Tibial nerve (tissue), 4 donors: ENCODE results near the gene TNFRSF21. TPM values are rescaled to one million over a fixed set of nuclear protein-coding genes. Genes with fewer than 3 reads are reported as not detected.

Experiments used
- DNase-seq, 2 donors: peaks; one replicate each; pipeline ENCODE4 v3.0.0-alpha.2; 2019; ENCODE audit warnings: low spot score in 2 of 2
- H3K27ac ChIP-seq, 4 donors: fragments of 200-600 bp; sonication (generic) in 3 of 4; one replicate each; pipeline ENCODE4 v1.5.1; 2017 to 2019; ENCODE audit warnings: mild to moderate bottlenecking in 1 of 4
- H3K27me3 ChIP-seq, 2 donors: fragments of 200-600 bp; sonication (generic) in 1 of 2; one replicate each; pipeline versions ENCODE4 v1.5.1 to v1.6.0; 2017 to 2019
- H3K36me3 ChIP-seq, 3 donors: fragments of 200-600 bp; sonication (generic); one replicate each; pipeline ENCODE4 v1.5.1; 2018 to 2019
- H3K4me1 ChIP-seq, 4 donors: fragments of 200-600 bp; sonication (generic) in 3 of 4; one replicate each; pipeline ENCODE4 v1.5.1; 2017 to 2019
- H3K4me3 ChIP-seq, 4 donors: fragments of 200-600 bp; sonication (generic) in 3 of 4; one replicate each; pipeline ENCODE4 v1.5.1; 2017 to 2019; ENCODE audit warnings: mild to moderate bottlenecking in 1 of 4, moderate library complexity in 1 of 4
- H3K9me3 ChIP-seq, 4 donors: fragments of 200-600 bp; sonication (generic) in 3 of 4; one replicate each; pipeline ENCODE4 v1.5.1; 2017 to 2019
- EP300 ChIP-seq, 2 donors: sonication (generic); formaldehyde crosslinking; IDR thresholded peaks; one replicate each; pipeline ENCODE4 v1.6.1; 2017; ENCODE audit warnings: antibody characterized with exemption in 2 of 2, mild to moderate bottlenecking in 1 of 2
- POLR2A ChIP-seq, 2 donors: fragments of 450-650 bp; IDR thresholded peaks; one replicate each; pipeline ENCODE4 v1.6.1; 2017; ENCODE audit warnings: antibody characterized with exemption in 2 of 2, mild to moderate bottlenecking in 2 of 2, moderate library complexity in 2 of 2
- WGBS, 2 donors: methylation state at CpG; one replicate each; pipeline ENCODE4 v1.1.5; 2018; 5-methylcytosine and 5-hydroxymethylcytosine counted together
- total RNA-seq, 4 donors: library from RNA; depleted of rRNA; stranded (reverse); fragments of >200 nt; gene quantifications; one replicate each; pipeline ENCODE4 v1.1.0, GENCODE V29; 2016
- TF ChIP-seq, protein P1 (sequence below), 5 experiments: fragments of 200-600 bp in 3 of 5; fragments of 450-650 bp in 2 of 5; sonication (generic) in 3 of 5; IDR thresholded peaks; one replicate each; pipeline ENCODE4 v1.5.1; 2016 to 2019; ENCODE audit warnings: antibody characterized with exemption in 5 of 5, mild to moderate bottlenecking in 3 of 5, moderate library complexity in 2 of 5

Gene TNFRSF21
- total RNA-seq, 4 donors from 2014 or later, result 5.7 to 8.0 (median 7.6) TPM

GRCh38 chr6:47181681-47182080 is 128.0 kb downstream of the TNFRSF21 start:
- Histone ChIP-seq H3K36me3 (no peaks in the 10 kb centered on the region), H3K4me3 (no peak overlapping the region), H3K27me3 (no peaks in the 10 kb centered on the region), H3K9me3 (no peaks in the 10 kb centered on the region), H3K27ac (no peak overlapping the region), H3K4me1 (no peaks in the 10 kb centered on the region)
- no peak for DNase-seq
- TF ChIP-seq POLR2A (IDR thresholded peaks at IDR 0.05), result no peak
- TF ChIP-seq, protein P1, sequence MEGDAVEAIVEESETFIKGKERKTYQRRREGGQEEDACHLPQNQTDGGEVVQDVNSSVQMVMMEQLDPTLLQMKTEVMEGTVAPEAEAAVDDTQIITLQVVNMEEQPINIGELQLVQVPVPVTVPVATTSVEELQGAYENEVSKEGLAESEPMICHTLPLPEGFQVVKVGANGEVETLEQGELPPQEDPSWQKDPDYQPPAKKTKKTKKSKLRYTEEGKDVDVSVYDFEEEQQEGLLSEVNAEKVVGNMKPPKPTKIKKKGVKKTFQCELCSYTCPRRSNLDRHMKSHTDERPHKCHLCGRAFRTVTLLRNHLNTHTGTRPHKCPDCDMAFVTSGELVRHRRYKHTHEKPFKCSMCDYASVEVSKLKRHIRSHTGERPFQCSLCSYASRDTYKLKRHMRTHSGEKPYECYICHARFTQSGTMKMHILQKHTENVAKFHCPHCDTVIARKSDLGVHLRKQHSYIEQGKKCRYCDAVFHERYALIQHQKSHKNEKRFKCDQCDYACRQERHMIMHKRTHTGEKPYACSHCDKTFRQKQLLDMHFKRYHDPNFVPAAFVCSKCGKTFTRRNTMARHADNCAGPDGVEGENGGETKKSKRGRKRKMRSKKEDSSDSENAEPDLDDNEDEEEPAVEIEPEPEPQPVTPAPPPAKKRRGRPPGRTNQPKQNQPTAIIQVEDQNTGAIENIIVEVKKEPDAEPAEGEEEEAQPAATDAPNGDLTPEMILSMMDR (IDR thresholded peaks at IDR 0.05), result no peak
- no peak for TF ChIP-seq EP300 (IDR thresholded peaks at IDR 0.05)
- 90 to 92% methylated on average over 5 of the region's 5 CpGs for WGBS, 2 donors

Other genes starting within 250 kb of the TNFRSF21 start
- 10 to 100 TPM; 18.4 to 32.1 (median 25.2) TPM for gene CD2AP, start 167.9 kb upstream of the TNFRSF21 start, total RNA-seq